ENCODE measurements around the gene CCDC77. TPM values are rescaled to one million over a fixed set of nuclear protein-coding genes. Genes with fewer than 3 reads are reported as not detected.
A peak's percentile ranks its signal among the peaks of the same experiment; 100 is the strongest.

The CCDC77 gene
- total RNA-seq, 1 experiment from 2014 or later = 16.8 TPM

DNA sequence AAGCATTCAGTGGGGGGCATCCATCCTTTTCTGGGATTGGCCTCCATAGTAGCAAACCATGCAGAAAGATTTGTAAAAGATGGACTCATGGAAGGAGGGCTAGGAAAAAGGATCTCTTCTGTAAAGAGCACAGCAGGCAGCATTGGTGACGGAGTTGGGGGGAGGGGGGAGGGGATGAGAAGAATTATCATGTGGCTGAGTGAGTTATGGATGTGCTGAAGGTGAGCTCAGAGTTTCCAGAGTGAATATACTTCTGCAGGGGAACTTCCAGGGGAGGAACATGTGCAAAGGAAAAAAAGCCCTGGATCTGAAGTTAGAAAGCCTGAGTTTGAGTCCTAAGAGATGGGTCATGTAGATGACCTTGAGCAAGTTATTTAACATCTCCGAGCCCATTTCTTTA is 54.4 kb downstream of the CCDC77 start:
- DNase-seq = no peak
- Mint-ChIP-seq H3K27ac (ENCODE audit: unreplicated experiment) (no peak overlapping the region), H3K4me1 (ENCODE audit: low read depth, unreplicated experiment) (peaks cover 3% of the 10 kb centered on the region), H3K36me3 (ENCODE audit: insufficient read depth, unreplicated experiment) (peaks cover 20% of the 10 kb centered on the region), H3K4me3 (ENCODE audit: low read depth, unreplicated experiment) (no peak overlapping the region), H3K9me3 (ENCODE audit: low read depth, unreplicated experiment) (no peaks in the 10 kb centered on the region), H3K27me3 (ENCODE audit: unreplicated experiment) (peaks cover 55% of the 10 kb centered on the region)
- no TSS peak for BruUV-seq (replicated peaks)
- TF ChIP-seq, protein P1, sequence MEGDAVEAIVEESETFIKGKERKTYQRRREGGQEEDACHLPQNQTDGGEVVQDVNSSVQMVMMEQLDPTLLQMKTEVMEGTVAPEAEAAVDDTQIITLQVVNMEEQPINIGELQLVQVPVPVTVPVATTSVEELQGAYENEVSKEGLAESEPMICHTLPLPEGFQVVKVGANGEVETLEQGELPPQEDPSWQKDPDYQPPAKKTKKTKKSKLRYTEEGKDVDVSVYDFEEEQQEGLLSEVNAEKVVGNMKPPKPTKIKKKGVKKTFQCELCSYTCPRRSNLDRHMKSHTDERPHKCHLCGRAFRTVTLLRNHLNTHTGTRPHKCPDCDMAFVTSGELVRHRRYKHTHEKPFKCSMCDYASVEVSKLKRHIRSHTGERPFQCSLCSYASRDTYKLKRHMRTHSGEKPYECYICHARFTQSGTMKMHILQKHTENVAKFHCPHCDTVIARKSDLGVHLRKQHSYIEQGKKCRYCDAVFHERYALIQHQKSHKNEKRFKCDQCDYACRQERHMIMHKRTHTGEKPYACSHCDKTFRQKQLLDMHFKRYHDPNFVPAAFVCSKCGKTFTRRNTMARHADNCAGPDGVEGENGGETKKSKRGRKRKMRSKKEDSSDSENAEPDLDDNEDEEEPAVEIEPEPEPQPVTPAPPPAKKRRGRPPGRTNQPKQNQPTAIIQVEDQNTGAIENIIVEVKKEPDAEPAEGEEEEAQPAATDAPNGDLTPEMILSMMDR (IDR thresholded peaks at IDR 0.05; ENCODE audit: unreplicated experiment) = no peak
- intact Hi-C loops (cut with micrococcal nuclease; ENCODE audit: unreplicated experiment) = no loop called here
- CTCF ChIA-PET = interaction anchor here (0.6 to 0.7 kb wide), 3 partner anchors 29 to 147 kb away, joined by 3 to 8 read pairs (median 4); no protein-coding TSS in a partner anchor

DNA sequence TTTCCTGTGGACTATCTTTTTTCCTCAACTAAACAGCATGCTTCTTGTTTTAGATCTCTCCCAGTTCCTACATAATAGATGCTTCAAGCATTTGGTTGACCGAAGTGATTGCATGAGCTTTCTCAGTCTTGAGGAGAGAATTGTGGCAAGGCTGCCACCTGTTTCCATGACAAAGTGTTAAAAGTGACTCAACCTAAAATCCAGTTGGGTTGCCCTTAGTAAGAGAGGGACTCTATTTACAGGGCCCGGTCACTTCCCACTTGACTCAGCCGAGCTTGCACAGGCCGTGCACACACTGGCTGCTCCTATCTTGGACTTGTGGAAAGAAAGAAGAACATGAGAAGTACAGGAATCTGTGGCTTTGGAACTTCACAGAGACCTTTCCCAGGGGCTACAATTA is 56.2 kb downstream of the CCDC77 start:
- Mint-ChIP-seq H3K4me1 (ENCODE audit: low read depth, unreplicated experiment) (peaks cover 17% of the 10 kb centered on the region), H3K27me3 (ENCODE audit: unreplicated experiment) (peaks cover 73% of the 10 kb centered on the region), H3K36me3 (ENCODE audit: insufficient read depth, unreplicated experiment) (peaks cover 25% of the 10 kb centered on the region), H3K4me3 (ENCODE audit: low read depth, unreplicated experiment) (no peak overlapping the region), H3K9me3 (ENCODE audit: low read depth, unreplicated experiment) (no peaks in the 10 kb centered on the region), H3K27ac (ENCODE audit: unreplicated experiment) (no peak overlapping the region)
- TF ChIP-seq, protein P1 (IDR thresholded peaks at IDR 0.05; ENCODE audit: unreplicated experiment) = no peak
- CTCF ChIA-PET = interaction anchor here (0.9 kb wide), 1 partner anchor 9 kb away, joined by 3 read pairs; no protein-coding TSS in a partner anchor
- DNase-seq = no peak
- intact Hi-C loops (cut with micrococcal nuclease; ENCODE audit: unreplicated experiment) = no loop called here
- no TSS peak for BruUV-seq (replicated peaks)

DNA sequence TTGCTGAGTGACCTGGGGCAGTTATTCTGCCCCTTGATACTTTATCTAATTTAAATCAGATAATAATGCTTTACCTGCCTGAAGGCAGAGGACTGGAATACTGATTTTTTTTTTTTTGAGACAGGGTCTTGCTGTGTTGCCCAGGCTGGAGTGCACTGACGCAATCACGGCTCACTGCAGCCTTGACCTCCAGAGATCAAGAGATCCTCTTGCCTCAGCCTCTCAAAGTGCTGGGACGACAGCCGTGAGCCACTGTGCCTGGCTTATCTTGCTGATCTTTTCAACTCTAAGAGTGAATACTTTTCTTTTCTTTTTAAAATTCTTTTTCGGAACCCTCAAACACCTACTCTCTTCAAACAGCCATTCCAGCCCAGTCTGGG is 57.6 kb downstream of the CCDC77 start:
- BruUV-seq (replicated peaks) = no TSS peak
- Mint-ChIP-seq H3K27ac (ENCODE audit: unreplicated experiment) (peak overlapping the region; percentile 57), H3K4me3 (ENCODE audit: low read depth, unreplicated experiment) (peak overlapping the region; percentile 67), H3K27me3 (ENCODE audit: unreplicated experiment) (peaks cover 76% of the 10 kb centered on the region), H3K9me3 (ENCODE audit: low read depth, unreplicated experiment) (no peaks in the 10 kb centered on the region), H3K4me1 (ENCODE audit: low read depth, unreplicated experiment) (peaks cover 31% of the 10 kb centered on the region), H3K36me3 (ENCODE audit: insufficient read depth, unreplicated experiment) (peaks cover 21% of the 10 kb centered on the region)
- TF ChIP-seq, protein P1 (IDR thresholded peaks at IDR 0.05; ENCODE audit: unreplicated experiment) = no peak
- intact Hi-C loops (cut with micrococcal nuclease; ENCODE audit: unreplicated experiment) = no loop called here
- no peak for DNase-seq
- CTCF ChIA-PET = no interaction called here

DNA sequence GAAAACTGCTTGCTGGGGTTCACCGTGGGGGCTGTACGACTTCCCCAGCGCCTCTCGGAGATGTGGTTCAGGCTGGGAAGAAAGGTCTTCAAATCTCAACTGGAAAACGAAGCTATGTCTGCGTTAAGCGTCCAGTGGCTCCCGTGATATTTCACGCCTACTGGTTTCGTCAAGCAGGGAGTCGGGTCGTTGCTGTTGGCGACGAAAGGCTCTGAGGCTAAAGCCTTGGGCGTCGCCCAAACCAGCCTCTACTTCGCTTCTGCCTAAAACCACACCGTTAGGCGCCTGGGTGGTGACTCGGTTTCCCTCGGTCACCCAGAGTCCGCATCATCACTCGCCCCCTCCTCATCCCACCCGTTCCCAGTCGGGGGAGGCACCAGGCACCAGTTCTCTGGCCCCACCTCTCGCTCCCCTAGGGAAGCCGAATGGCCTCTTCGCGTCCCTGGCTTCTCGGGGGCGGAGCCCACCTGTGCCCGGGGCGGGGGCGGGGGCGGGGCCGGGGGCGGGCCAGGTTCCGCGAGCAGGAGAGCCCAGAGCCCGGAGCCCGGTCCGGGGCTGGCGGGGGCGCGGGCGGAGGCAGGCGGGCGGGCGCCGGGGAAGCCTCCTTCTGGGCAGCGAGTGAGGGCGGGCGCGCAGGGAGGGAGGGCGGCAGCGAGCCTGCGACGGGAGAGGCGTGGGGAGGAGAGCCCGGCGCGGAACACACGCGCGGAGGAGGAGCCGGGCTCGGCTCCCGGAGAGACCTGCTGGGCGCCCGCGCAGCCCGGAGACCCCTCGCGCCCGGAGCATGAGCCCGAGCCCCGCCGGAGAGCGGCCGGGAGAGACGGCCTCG is 58.2 kb downstream of the CCDC77 start, which contains the start of gene B4GALNT3:
TSS of gene B4GALNT3 (plus strand) at position 510 of the 829 bp plus-strand sequence. CDS start 438 bp downstream, outside the sequence.
- Mint-ChIP-seq H3K4me3 (ENCODE audit: low read depth, unreplicated experiment) (peak within 1 kb of the TSS; percentile 67), H3K4me1 (ENCODE audit: low read depth, unreplicated experiment) (peaks cover 34% of the 10 kb centered on the region), H3K36me3 (ENCODE audit: insufficient read depth, unreplicated experiment) (peaks cover 21% of the 10 kb centered on the region), H3K27ac (ENCODE audit: unreplicated experiment) (peak within 1 kb of the TSS; percentile 57), H3K9me3 (ENCODE audit: low read depth, unreplicated experiment) (no peaks in the 10 kb centered on the region), H3K27me3 (ENCODE audit: unreplicated experiment) (peaks cover 70% of the 10 kb centered on the region)
- TSS peak; percentile 71 for BruUV-seq (replicated peaks)
- intact Hi-C loops (cut with micrococcal nuclease; ENCODE audit: unreplicated experiment) = loop anchor here (5.0 kb wide), 1 partner anchor 43 kb away; no protein-coding TSS in a partner anchor
- CTCF ChIA-PET = no interaction called here
- TF ChIP-seq, protein P1 (IDR thresholded peaks at IDR 0.05; ENCODE audit: unreplicated experiment) = no peak
- peak; percentile 61 for DNase-seq

Measured in Calu3 (cell line).